GM19043 (cell line): ENCODE data around the gene ABI3.
"Not testable (repeated sequence)": the region's sequence is repeated elsewhere in the genome, so short reads cannot be mapped to it uniquely, and the experiment has no call there.

ENCODE experiments used
- ATAC-seq: cut with Tn5 transposase; IDR thresholded peaks from one replicate; pipeline ENCODE4 v1.9.1; 2021; ENCODE audit warnings: low read depth; ENCODE audit not compliant: unreplicated experiment

ABI3 gene

GRCh38 chr17:49210158-49211029 lies at the start of gene ABI3, which contains the start of gene GNGT2:
Gene ABI3 (plus strand): TSS chr17:49210707. CDS start chr17:49210725, 18 bp downstream.
Gene GNGT2 (minus strand): TSS chr17:49210574. CDS start chr17:49207422, 3,152 bp downstream.
- ATAC-seq, result no peak

GRCh38 chr17:49162866-49163265 lies 47.6 kb upstream of the ABI3 start:
- ATAC-seq, result no peak

GRCh38 chr17:49165143-49165542 lies 45.4 kb upstream of the ABI3 start:
- no peak for ATAC-seq

GRCh38 chr17:49168706-49169105 lies 41.8 kb upstream of the ABI3 start:
- no peak for ATAC-seq

GRCh38 chr17:49170216-49170615 lies 40.3 kb upstream of the ABI3 start:
- ATAC-seq, result no peak

- not testable (repeated sequence) for ATAC-seq
These were observed 39.8 kb upstream of the ABI3 start for GRCh38 chr17:49170711-49171110.

- not testable (repeated sequence) for ATAC-seq
These were observed 34.5 kb upstream of the ABI3 start for GRCh38 chr17:49175978-49176377.

GRCh38 chr17:49180303-49180702 lies 30.2 kb upstream of the ABI3 start:
- no peak for ATAC-seq

- ATAC-seq, result no peak
These were observed 29.4 kb upstream of the ABI3 start for GRCh38 chr17:49180998-49181635.

GRCh38 chr17:49183341-49183740 lies 27.2 kb upstream of the ABI3 start:
- no peak for ATAC-seq

GRCh38 chr17:49183801-49184200 lies 26.7 kb upstream of the ABI3 start:
- ATAC-seq, result no peak

- ATAC-seq, result not testable (repeated sequence)
These were observed 26.0 kb upstream of the ABI3 start for GRCh38 chr17:49184522-49184921.

- ATAC-seq, result not testable (repeated sequence)
These were observed 25.1 kb upstream of the ABI3 start for GRCh38 chr17:49185381-49185780.

- ATAC-seq, result no peak
These were observed 23.2 kb upstream of the ABI3 start for GRCh38 chr17:49187301-49187700.

- no peak for ATAC-seq
These were observed 19.6 kb upstream of the ABI3 start for GRCh38 chr17:49190932-49191331.

- no peak for ATAC-seq
These were observed 19.0 kb upstream of the ABI3 start for GRCh38 chr17:49191409-49191916.

GRCh38 chr17:49191917-49192741 lies 18.4 kb upstream of the ABI3 start:
- ATAC-seq, result peak; percentile 36

GRCh38 chr17:49193513-49194296 lies 16.8 kb upstream of the ABI3 start:
- ATAC-seq, result no peak

GRCh38 chr17:49194297-49194607 lies 16.3 kb upstream of the ABI3 start:
- no peak for ATAC-seq

- ATAC-seq, result no peak
These were observed 14.8 kb upstream of the ABI3 start for GRCh38 chr17:49195751-49196150.
